ENCODE measurements around the gene ERC1. TPM values are rescaled to one million over a fixed set of nuclear protein-coding genes. Genes with fewer than 3 reads are reported as not detected.
"Not testable (repeated sequence)": the region's sequence is repeated elsewhere in the genome, so short reads cannot be mapped to it uniquely, and the experiment has no call there.

Gene ERC1
- total RNA-seq, 1 experiment from 2014 or later = 39.4 TPM

DNA sequence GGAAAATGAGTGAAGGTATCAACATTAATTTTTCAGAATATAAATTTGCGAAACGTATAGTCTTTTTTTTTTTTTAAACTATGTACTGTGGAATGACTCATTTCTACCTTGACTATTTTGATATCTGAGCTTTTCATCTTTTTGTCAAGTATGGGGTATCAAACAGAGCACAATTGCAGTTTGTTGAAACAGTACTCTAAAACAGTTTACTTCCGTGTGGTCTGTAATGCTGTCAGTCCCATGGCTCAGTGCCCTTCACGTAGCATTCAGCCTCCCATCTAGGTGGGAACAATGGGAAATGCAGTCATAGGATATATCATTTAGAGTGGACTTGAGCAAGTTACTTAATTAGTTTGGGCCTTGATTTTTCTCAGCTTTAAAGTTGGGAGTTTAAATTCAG, 139.5 kb downstream of the ERC1 start:
- H3K27ac Mint-ChIP-seq (ENCODE audit: unreplicated experiment) = peak overlapping the region; percentile 79
- DNase-seq = peak; percentile 17

DNA sequence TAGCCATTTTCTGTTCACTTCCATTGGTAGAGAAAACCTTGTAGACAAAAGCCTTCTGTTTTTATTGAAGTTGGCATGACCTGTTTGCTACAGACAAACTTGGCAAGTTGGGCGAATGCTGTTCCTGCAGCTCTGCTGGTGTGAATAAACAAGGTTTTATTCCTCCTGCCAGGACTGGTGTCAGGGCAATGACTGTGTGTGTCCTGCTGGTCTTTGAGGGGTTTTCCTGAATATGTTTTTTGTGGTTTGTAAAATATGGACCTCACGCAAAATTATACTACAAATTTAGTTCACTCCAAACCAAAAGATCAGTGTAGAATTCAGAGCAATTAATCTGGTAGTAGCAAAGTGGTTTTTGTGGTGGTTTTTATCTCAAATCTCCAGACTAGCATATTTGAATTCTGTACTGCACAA, 140.8 kb downstream of the ERC1 start:
- DNase-seq = peak; percentile 22
- no TSS peak for BruUV-seq (replicated peaks)
- intact Hi-C loops (cut with micrococcal nuclease; ENCODE audit: unreplicated experiment) = no loop called here
- H3K4me1 Mint-ChIP-seq (ENCODE audit: low read depth, unreplicated experiment) = peaks cover 55% of the 10 kb centered on the region
- CTCF ChIA-PET = no interaction called here
- TF ChIP-seq, protein P1, sequence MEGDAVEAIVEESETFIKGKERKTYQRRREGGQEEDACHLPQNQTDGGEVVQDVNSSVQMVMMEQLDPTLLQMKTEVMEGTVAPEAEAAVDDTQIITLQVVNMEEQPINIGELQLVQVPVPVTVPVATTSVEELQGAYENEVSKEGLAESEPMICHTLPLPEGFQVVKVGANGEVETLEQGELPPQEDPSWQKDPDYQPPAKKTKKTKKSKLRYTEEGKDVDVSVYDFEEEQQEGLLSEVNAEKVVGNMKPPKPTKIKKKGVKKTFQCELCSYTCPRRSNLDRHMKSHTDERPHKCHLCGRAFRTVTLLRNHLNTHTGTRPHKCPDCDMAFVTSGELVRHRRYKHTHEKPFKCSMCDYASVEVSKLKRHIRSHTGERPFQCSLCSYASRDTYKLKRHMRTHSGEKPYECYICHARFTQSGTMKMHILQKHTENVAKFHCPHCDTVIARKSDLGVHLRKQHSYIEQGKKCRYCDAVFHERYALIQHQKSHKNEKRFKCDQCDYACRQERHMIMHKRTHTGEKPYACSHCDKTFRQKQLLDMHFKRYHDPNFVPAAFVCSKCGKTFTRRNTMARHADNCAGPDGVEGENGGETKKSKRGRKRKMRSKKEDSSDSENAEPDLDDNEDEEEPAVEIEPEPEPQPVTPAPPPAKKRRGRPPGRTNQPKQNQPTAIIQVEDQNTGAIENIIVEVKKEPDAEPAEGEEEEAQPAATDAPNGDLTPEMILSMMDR (IDR thresholded peaks at IDR 0.05; ENCODE audit: unreplicated experiment) = no peak
- H3K4me3 Mint-ChIP-seq (ENCODE audit: low read depth, unreplicated experiment) = no peak overlapping the region
- no peaks in the 10 kb centered on the region for H3K36me3 Mint-ChIP-seq (ENCODE audit: insufficient read depth, unreplicated experiment)
- no peaks in the 10 kb centered on the region for H3K27me3 Mint-ChIP-seq (ENCODE audit: unreplicated experiment)
- peak overlapping the region; percentile 79 for H3K27ac Mint-ChIP-seq (ENCODE audit: unreplicated experiment)
- no peaks in the 10 kb centered on the region for H3K9me3 Mint-ChIP-seq (ENCODE audit: low read depth, unreplicated experiment)

More for the DNA sequence above, 139.5 kb downstream of the ERC1 start:
- CTCF ChIA-PET = interaction anchor here (0.6 to 1.7 kb wide), 10 partner anchors 12 to 615 kb away, joined by 3 to 15 read pairs (median 4); no protein-coding TSS in a partner anchor
- Mint-ChIP-seq H3K27me3 (ENCODE audit: unreplicated experiment) (no peaks in the 10 kb centered on the region), H3K4me1 (ENCODE audit: low read depth, unreplicated experiment) (peaks cover 55% of the 10 kb centered on the region), H3K36me3 (ENCODE audit: insufficient read depth, unreplicated experiment) (no peaks in the 10 kb centered on the region), H3K9me3 (ENCODE audit: low read depth, unreplicated experiment) (no peaks in the 10 kb centered on the region), H3K4me3 (ENCODE audit: low read depth, unreplicated experiment) (peak overlapping the region; percentile 45)
- intact Hi-C loops (cut with micrococcal nuclease; ENCODE audit: unreplicated experiment) = no loop called here
- TF ChIP-seq, protein P1 (IDR thresholded peaks at IDR 0.05; ENCODE audit: unreplicated experiment) = no peak
- no TSS peak for BruUV-seq (replicated peaks)

DNA sequence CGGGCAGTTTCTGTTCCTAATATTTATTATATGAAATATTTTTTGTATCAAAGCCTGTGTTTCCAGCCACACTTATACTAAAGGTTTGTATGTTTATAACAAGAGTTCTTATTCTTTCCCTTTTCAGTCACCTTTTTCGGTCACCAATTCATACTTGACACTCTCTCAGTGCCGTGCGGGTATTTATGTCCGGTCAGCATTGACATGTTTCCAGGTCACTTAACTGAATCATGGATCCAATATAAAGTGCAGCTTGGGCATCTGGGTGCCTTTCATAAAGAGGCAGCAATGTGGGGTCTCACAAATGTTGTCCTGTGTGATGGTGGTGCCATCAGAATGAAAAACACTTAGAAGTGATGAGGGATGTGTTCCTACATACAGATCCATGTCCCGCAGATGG, 141.3 kb downstream of the ERC1 start:
- no peaks in the 10 kb centered on the region for H3K27me3 Mint-ChIP-seq (ENCODE audit: unreplicated experiment)
- BruUV-seq (replicated peaks) = no TSS peak
- no peak overlapping the region for H3K27ac Mint-ChIP-seq (ENCODE audit: unreplicated experiment)
- H3K9me3 Mint-ChIP-seq (ENCODE audit: low read depth, unreplicated experiment) = no peaks in the 10 kb centered on the region
- CTCF ChIA-PET = no interaction called here
- H3K4me3 Mint-ChIP-seq (ENCODE audit: low read depth, unreplicated experiment) = no peak overlapping the region
- DNase-seq = no peak
- TF ChIP-seq, protein P1 (IDR thresholded peaks at IDR 0.05; ENCODE audit: unreplicated experiment) = no peak
- no peaks in the 10 kb centered on the region for H3K36me3 Mint-ChIP-seq (ENCODE audit: insufficient read depth, unreplicated experiment)
- intact Hi-C loops (cut with micrococcal nuclease; ENCODE audit: unreplicated experiment) = no loop called here
- peaks cover 55% of the 10 kb centered on the region for H3K4me1 Mint-ChIP-seq (ENCODE audit: low read depth, unreplicated experiment)

DNA sequence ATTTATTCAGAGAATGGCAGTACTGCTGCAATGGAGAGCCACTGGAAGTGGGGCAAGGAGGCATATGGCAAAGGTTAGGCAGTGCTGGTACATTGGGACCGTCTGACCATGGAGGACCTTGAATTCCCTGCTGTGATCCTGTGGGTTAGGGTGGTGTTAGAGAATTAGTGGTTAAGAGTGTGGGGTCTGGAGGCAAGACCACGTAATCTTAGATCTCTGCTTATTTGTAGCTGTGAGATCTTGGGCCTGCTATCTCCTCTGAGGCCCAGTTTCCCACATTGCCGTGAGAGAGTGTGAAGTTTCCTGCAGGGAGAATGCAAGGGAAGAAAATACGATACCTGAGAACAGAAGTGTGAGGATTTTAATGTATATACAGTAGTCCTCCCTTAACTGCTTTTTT, 147.7 kb downstream of the ERC1 start:
- no peak overlapping the region for H3K4me3 Mint-ChIP-seq (ENCODE audit: low read depth, unreplicated experiment)
- intact Hi-C loops (cut with micrococcal nuclease; ENCODE audit: unreplicated experiment) = no loop called here
- CTCF ChIA-PET = no interaction called here
- H3K9me3 Mint-ChIP-seq (ENCODE audit: low read depth, unreplicated experiment) = no peaks in the 10 kb centered on the region
- TF ChIP-seq, protein P1 (IDR thresholded peaks at IDR 0.05; ENCODE audit: unreplicated experiment) = no peak
- no peaks in the 10 kb centered on the region for H3K27me3 Mint-ChIP-seq (ENCODE audit: unreplicated experiment)
- H3K36me3 Mint-ChIP-seq (ENCODE audit: insufficient read depth, unreplicated experiment) = no peaks in the 10 kb centered on the region
- no peak overlapping the region for H3K27ac Mint-ChIP-seq (ENCODE audit: unreplicated experiment)
- H3K4me1 Mint-ChIP-seq (ENCODE audit: low read depth, unreplicated experiment) = peaks cover 4% of the 10 kb centered on the region
- BruUV-seq (replicated peaks) = no TSS peak
- no peak for DNase-seq

DNA sequence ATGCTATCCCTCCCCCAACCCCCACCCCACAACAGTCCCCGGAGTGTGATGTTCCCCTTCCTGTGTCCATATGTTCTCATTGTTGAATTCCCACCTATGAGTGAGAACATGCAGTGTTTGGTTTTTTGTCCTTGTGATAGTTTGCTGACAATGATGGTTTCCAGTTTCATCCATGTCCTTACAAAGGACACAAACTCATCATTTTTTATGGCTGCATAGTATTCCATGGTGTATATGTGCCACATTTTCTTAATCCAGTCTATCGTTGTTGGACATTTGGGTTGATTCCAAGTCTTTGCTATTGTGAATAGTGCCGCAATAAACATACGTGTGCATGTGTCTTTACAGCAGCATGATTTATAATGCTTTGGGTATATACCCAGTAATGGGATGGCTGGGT, 155.7 kb downstream of the ERC1 start:
- DNase-seq; H3K4me1 Mint-ChIP-seq (ENCODE audit: low read depth, unreplicated experiment); BruUV-seq (replicated peaks); intact Hi-C loops (cut with micrococcal nuclease; ENCODE audit: unreplicated experiment); H3K27ac Mint-ChIP-seq (ENCODE audit: unreplicated experiment); H3K4me3 Mint-ChIP-seq (ENCODE audit: low read depth, unreplicated experiment); H3K36me3 Mint-ChIP-seq (ENCODE audit: insufficient read depth, unreplicated experiment); H3K9me3 Mint-ChIP-seq (ENCODE audit: low read depth, unreplicated experiment); H3K27me3 Mint-ChIP-seq (ENCODE audit: unreplicated experiment): not testable (repeated sequence)
- CTCF ChIA-PET = interaction anchor here (0.6 to 0.7 kb wide), 3 partner anchors 11 to 160 kb away, joined by 3 to 6 read pairs (median 4); no protein-coding TSS in a partner anchor
